B cell (primary cell): Measurements from ENCODE around the gene PRKAG2. TPM values are rescaled to one million over a fixed set of nuclear protein-coding genes. Genes with fewer than 3 reads are reported as not detected.
A peak's percentile ranks its signal among the peaks of the same experiment; 100 is the strongest.

Experiments
- ATAC-seq: fragments of 200-7000 bp; cut with Tn5 transposase; one replicate; pipeline ENCODE4 v1.10.0; 2021; ENCODE audit warnings: low read depth, mild to moderate bottlenecking, moderate number of reproducible peaks, moderate library complexity
- CTCF ChIA-PET: fragments of 350-600 bp; sonication (Branson Sonifier 250); formaldehyde crosslinking; loops from one replicate; lab custom pipeline; 2021; ENCODE audit warnings: antibody characterized with exemption, inconsistent platforms; lab: Charles Lee
- POLR2A ChIA-PET: fragments of 350-600 bp; sonication (Branson Sonifier 250); formaldehyde crosslinking; loops from one replicate; lab custom pipeline; 2021; ENCODE audit warnings: antibody characterized with exemption; lab: Charles Lee
- DNase-seq: peaks from one replicate; pipeline ENCODE4 v3.0.0; 2013
- H2AFZ ChIP-seq: 2 replicates; pipeline ENCODE4 v1.6.1; 2012; ENCODE audit warnings: mild to moderate bottlenecking, low read depth, low read length; ENCODE audit not compliant: insufficient read depth, poor library complexity, severe bottlenecking
- H3K27ac ChIP-seq, 2 donors: 1 replicate in 1 of 2; 2 replicates in 1 of 2; pipeline ENCODE4 v1.5.1; 2012 to 2013; ENCODE audit warnings: low read length in 2 of 2, mild to moderate bottlenecking in 2 of 2, moderate library complexity in 1 of 2
- H3K27me3 ChIP-seq, 4 experiments: fragments of 200-600 bp in 1 of 4; sonication (generic) in 1 of 4; replicated peaks in 1 of 4; 1 replicate in 2 of 4; 2 replicates in 2 of 4; pipeline versions ENCODE4 v1.6.1 to v1.7.0; 2013 to 2016; ENCODE audit warnings: low read length in 3 of 4, mild to moderate bottlenecking in 2 of 4, mixed read lengths in 1 of 4, moderate library complexity in 1 of 4; ENCODE audit not compliant: insufficient read depth in 4 of 4, control insufficient read depth in 3 of 4; ENCODE audit errors: control extremely low read depth in 1 of 4
- H3K36me3 ChIP-seq, 2 experiments: replicated peaks in 1 of 2; 1 replicate in 1 of 2; 2 replicates in 1 of 2; pipeline versions ENCODE4 v1.6.1 to v1.7.1; 2013; ENCODE audit warnings: low read length in 1 of 2; ENCODE audit not compliant: insufficient read depth in 2 of 2, control insufficient read depth in 1 of 2; ENCODE audit errors: control extremely low read depth in 1 of 2, extremely low read depth in 1 of 2
- H3K4me1 ChIP-seq, 2 donors: fragments of 200-600 bp in 1 of 2; sonication (generic) in 1 of 2; 1 replicate in 1 of 2; 2 replicates in 1 of 2; pipeline versions ENCODE4 v1.5.1 to v1.6.1; 2013 to 2017; ENCODE audit warnings: low read length in 2 of 2; ENCODE audit not compliant: control insufficient read depth in 2 of 2, insufficient read depth in 2 of 2
- H3K4me2 ChIP-seq: replicated peaks from 2 replicates; pipeline ENCODE3; 2012; ENCODE audit warnings: mild to moderate bottlenecking, low read depth, low read length; ENCODE audit not compliant: poor library complexity, severe bottlenecking
- H3K4me3 ChIP-seq, 5 experiments: fragments of 200-600 bp in 1 of 5; sonication (generic) in 1 of 5; 1 replicate in 3 of 5; 2 replicates in 2 of 5; pipeline versions ENCODE4 v1.5.1 to v1.7.0; 2011 to 2016; ENCODE audit warnings: low read length in 4 of 5, mild to moderate bottlenecking in 4 of 5, low read depth in 2 of 5, control low read depth in 1 of 5, moderate library complexity in 1 of 5; ENCODE audit not compliant: insufficient read depth in 1 of 5; ENCODE audit errors: control extremely low read depth in 1 of 5, extremely low read depth in 1 of 5
- H3K79me2 ChIP-seq: fragments of 200-600 bp; sonication (generic); one replicate; pipeline ENCODE4 v1.6.0; 2016; ENCODE audit warnings: low read length; ENCODE audit not compliant: control insufficient read depth, insufficient read depth
- H3K9ac ChIP-seq: fragments of 200-600 bp; sonication (generic); 2 replicates; pipeline ENCODE4 v1.6.1; 2017; ENCODE audit warnings: mild to moderate bottlenecking, low read length, moderate library complexity
- H3K9me3 ChIP-seq, 3 donors: one replicate each; pipeline versions ENCODE4 v1.6.1 to v1.7.1; 2013; ENCODE audit warnings: low read length in 2 of 3; ENCODE audit not compliant: control insufficient read depth in 2 of 3, insufficient read depth in 1 of 3; ENCODE audit errors: control extremely low read depth in 1 of 3
- H4K20me1 ChIP-seq: 2 replicates; pipeline ENCODE4 v1.6.0; 2012; ENCODE audit warnings: mild to moderate bottlenecking, low read length; ENCODE audit not compliant: insufficient read depth, control insufficient read depth, poor library complexity, severe bottlenecking
- H3K27ac Mint-ChIP-seq: one replicate; pipeline ENCODE4 v1.8.0; 2021; ENCODE audit warnings: mixed read lengths
- H3K27me3 Mint-ChIP-seq: one replicate; pipeline ENCODE4 v1.8.0; 2021; ENCODE audit warnings: mixed read lengths
- H3K4me1 Mint-ChIP-seq: one replicate; pipeline ENCODE4 v1.8.0; 2021; ENCODE audit warnings: mixed read lengths
- H3K4me3 Mint-ChIP-seq: one replicate; pipeline ENCODE4 v1.8.0; 2021; ENCODE audit warnings: mixed read lengths
- H3K9me3 Mint-ChIP-seq: one replicate; pipeline ENCODE4 v1.8.0; 2022; ENCODE audit warnings: mixed read lengths; ENCODE audit not compliant: insufficient read depth
- CTCF ChIP-seq: fragments of 200-600 bp; IDR thresholded peaks from one replicate; pipeline ENCODE4 v1.8.0; 2022; ENCODE audit warnings: antibody characterized with exemption, mild to moderate bottlenecking
- EZH2 ChIP-seq: IDR thresholded peaks from 2 replicates; pipeline ENCODE4 v1.6.1; 2012; ENCODE audit warnings: borderline replicate concordance, low read depth, mild to moderate bottlenecking, moderate library complexity, low read length; ENCODE audit not compliant: insufficient read depth, poor library complexity, severe bottlenecking
- WGBS: methylation state at CpG from one replicate; pipeline ENCODE4 v1.1.5; 2013; ENCODE audit warnings: missing lambda C conversion rate; ENCODE audit not compliant: insufficient coverage; 5-methylcytosine and 5-hydroxymethylcytosine counted together
- intact Hi-C: fragments of 100-400 bp; cut with micrococcal nuclease; formaldehyde crosslinking; loops from one replicate; pipeline ENCODE4 v1.10.0; 2022
- polyA plus RNA-seq: library from polyadenylated mRNA; depleted of rRNA; stranded (reverse); fragments of >200 nt; gene quantifications from 2 replicates; pipeline ENCODE4 v1.2.3, GENCODE V29; 2012
- total RNA-seq, 2 donors: library from RNA; stranded (reverse); fragments of 120-200 nt in 1 of 2; gene quantifications; 1 replicate in 1 of 2; 2 replicates in 1 of 2; pipeline versions ENCODE4 v1.2.3 to v1.2.4, GENCODE V29; 2013 to 2022

PRKAG2 gene
- total and polyA plus RNA-seq, 2 donors (not counting 1 experiment from before 2014, with no cell fraction given), result 22.1 to 56.3 TPM

GRCh38 chr7:151905353-151905752, 28.4 kb upstream of the PRKAG2 start:
- Mint-ChIP-seq H3K4me1 (no peaks in the 10 kb centered on the region), H3K27ac (no peak overlapping the region), H3K27me3 (peaks cover 38% of the 10 kb centered on the region), H3K9me3 (peaks cover 3% of the 10 kb centered on the region), H3K4me3 (no peak overlapping the region)
- ChIA-PET POLR2A (no interaction called here), CTCF (interaction anchor here (1.1 kb wide), 1 partner anchor 122 kb away, joined by 3 read pairs; no protein-coding TSS in a partner anchor)
- Histone ChIP-seq H3K9me3 (no peaks in the 10 kb centered on the region), H3K4me1 (no peaks in the 10 kb centered on the region), H3K4me2 (no peak overlapping the region), H3K27ac (no peak overlapping the region), H4K20me1 (no peaks in the 10 kb centered on the region), H3K4me3 (no peak overlapping the region), H2AFZ (peak overlapping the region; percentile 25), H3K27me3 (peaks cover 0 to 19% (median 0%) of the 10 kb centered on the region in 4 experiments), H3K36me3 (no peaks in the 10 kb centered on the region), H3K9ac (no peak overlapping the region), H3K79me2 (no peaks in the 10 kb centered on the region)
- ATAC-seq (no peak), DNase-seq (no peak)
- intact Hi-C loops, result no loop called here
- TF ChIP-seq EZH2 (no peak), CTCF (no peak)
- 55% methylated on average over 8 of the region's 9 CpGs for WGBS

DNA sequence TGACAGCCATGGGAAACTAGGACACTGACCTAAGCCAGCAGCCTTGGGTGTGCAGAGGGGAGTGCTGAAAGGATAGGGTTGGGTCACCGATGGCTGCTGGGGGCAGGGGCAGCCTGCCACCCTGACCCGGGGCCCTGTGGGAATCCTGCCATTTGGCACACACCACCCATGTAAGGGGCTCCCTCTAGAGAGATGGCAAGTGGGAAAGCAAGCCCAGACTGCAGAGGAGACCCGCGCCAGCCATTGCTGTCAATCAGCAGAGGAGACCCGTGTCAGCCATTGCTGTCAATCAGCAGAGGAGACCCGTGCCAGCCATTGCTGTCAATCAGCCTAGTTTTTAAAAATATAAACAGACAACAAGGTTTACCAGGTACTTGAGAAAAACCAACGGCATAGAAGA, 27.4 kb upstream of the PRKAG2 start:
- H3K9me3 ChIP-seq, result no peaks in the 10 kb centered on the region

More for the DNA sequence above, 27.4 kb upstream of the PRKAG2 start:
- peaks cover 0 to 23% (median 0%) of the 10 kb centered on the region in 4 experiments for H3K27me3 ChIP-seq
- H2AFZ ChIP-seq, result no peak overlapping the region
- Mint-ChIP-seq H3K27me3 (peaks cover 49% of the 10 kb centered on the region), H3K4me3 (no peak overlapping the region), H3K4me1 (no peaks in the 10 kb centered on the region), H3K27ac (no peak overlapping the region), H3K9me3 (peaks cover 3% of the 10 kb centered on the region)
- no peak for ATAC-seq
- intact Hi-C loops, result no loop called here
- H3K79me2 ChIP-seq, result no peaks in the 10 kb centered on the region
- no peak for TF ChIP-seq EZH2
- no peak for TF ChIP-seq CTCF
- ChIA-PET POLR2A (no interaction called here), CTCF (no interaction called here)
- no peaks in the 10 kb centered on the region for H3K36me3 ChIP-seq
- no peaks in the 10 kb centered on the region for H4K20me1 ChIP-seq
- no peak overlapping the region for H3K4me3 ChIP-seq
- WGBS, result 85% methylated on average over 5 of the region's 7 CpGs
- H3K9ac ChIP-seq, result no peak overlapping the region
- no peaks in the 10 kb centered on the region for H3K4me1 ChIP-seq
- no peak overlapping the region for H3K4me2 ChIP-seq
- H3K27ac ChIP-seq, result no peak overlapping the region
- no peak for DNase-seq
